HG03060 (cell line): ENCODE results near the gene TMEM54.

Experiments used
- ATAC-seq: cut with Tn5 transposase; IDR thresholded peaks from one replicate; pipeline ENCODE4 v1.9.1; 2021; ENCODE audit warnings: low read depth, moderate number of reproducible peaks; ENCODE audit not compliant: unreplicated experiment

TMEM54 gene

GRCh38 chr1:32895325-32896215, 5.6 kb downstream of the TMEM54 start:
- no peak for ATAC-seq

- no peak for ATAC-seq
Observed at GRCh38 chr1:32894681-32895080, 6.5 kb downstream of the TMEM54 start.

DNA sequence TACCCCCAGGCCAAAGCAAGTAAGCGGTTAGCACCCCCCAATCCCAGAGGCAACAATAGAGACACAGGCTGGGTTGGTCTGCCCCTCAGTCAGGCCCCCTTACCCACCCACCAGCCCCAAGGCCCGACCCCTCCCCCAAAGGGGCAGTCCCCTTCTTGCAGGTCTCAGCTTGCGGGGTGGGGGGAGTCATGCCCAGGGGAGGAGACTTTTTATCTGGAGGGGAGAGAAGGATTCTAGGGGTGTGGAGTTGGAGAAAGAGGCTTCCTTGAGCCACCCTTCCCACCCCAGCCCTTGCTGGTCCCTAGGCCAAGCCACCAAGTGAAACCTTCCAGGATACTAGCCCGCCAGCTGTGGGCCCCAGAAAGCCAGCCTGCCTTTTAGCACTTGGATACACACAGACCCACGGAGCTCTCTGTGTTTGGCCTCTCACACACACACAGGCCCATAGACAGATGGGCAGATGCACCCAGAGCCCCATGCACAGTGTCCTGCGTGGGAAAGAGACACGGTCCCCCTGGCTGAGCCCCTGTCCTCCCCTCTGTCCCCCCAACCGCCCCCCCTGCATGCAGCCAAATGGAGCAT, 7.1 kb downstream of the TMEM54 start:
- no peak for ATAC-seq

- ATAC-seq = no peak
Observed at GRCh38 chr1:32893198-32894018, 7.8 kb downstream of the TMEM54 start.

GRCh38 chr1:32892368-32893197, 8.6 kb downstream of the TMEM54 start:
- ATAC-seq = no peak

- ATAC-seq = no peak
Observed at GRCh38 chr1:32891630-32892029, 9.6 kb downstream of the TMEM54 start.

GRCh38 chr1:32891241-32891570, 10.0 kb downstream of the TMEM54 start:
- ATAC-seq = no peak

- ATAC-seq = no peak
Observed at GRCh38 chr1:32890516-32891240, 10.5 kb downstream of the TMEM54 start.

DNA sequence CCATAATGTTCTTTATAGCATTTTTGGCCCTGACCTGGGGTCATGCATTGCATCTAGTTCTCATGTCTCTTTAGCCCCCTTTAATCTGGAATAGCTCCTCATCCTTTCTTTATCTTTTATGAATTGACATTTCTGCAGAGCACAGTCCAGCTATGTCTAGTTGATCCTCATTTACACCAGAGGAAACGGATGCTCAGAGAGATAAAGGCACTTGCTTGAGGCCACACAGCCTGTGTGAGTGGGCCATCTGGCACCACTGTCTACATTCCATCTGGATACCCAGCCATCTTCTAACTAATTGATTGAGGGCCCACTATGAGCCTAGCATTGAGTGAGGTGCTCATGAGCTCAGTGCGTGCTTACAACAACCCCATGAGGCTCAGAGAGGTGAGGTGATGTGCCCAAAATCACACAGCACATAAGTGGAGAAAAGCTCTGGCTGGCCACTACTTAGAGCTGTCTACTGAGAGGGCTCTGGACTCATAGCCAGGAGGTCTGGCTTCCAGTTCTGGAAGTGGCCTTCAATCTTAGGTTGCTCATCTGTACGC, 11.4 kb downstream of the TMEM54 start:
- no peak for ATAC-seq

DNA sequence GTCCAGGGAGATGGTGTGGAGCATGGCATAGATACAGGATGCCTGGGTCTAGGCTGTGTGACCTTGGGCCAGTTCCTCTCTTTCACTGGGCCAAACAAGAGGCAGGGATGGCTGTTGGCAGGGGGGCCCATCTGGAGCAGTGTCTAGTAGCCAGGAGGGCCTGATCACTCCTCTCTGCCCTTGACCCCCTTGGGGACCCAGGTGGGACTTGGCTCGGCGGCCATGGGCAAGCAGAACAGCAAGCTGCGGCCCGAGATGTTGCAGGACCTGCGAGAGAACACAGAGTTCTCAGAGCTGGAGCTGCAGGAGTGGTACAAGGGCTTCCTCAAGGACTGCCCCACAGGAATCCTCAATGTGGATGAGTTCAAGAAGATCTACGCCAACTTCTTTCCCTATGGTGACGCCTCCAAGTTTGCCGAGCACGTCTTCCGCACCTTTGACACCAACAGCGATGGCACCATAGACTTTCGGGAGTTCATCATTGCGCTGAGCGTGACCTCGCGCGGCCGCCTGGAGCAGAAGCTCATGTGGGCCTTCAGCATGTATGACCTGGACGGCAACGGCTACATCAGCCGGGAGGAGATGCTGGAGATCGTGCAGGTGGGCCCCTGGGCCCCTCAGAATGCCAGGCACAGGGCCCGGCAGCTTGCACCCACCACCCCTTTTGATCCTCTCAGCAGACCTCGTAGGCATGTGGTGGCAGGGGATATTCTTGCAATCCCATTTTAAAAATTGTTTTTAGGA, 12.3 kb downstream of the TMEM54 start:
- ATAC-seq = no peak

DNA sequence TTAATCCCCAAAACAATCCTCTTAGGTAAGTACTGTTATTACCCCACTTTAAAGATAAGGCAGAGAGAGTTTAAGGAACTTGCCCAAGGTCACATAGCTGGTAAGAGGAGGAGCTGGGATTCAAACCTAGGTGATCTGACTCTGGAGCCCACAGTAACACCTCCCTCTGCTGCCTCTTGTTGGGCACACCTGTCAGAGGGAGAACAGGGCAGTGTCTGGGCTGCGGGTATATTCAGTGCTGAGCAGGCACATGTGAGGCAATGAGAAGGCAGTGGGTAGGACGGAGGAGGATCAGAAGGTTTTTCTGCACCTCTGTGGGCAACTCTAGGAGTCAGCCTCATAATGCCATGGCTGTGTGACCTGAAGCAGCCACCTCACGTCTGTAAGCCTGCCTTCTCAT, 13.1 kb downstream of the TMEM54 start:
- no peak for ATAC-seq

DNA sequence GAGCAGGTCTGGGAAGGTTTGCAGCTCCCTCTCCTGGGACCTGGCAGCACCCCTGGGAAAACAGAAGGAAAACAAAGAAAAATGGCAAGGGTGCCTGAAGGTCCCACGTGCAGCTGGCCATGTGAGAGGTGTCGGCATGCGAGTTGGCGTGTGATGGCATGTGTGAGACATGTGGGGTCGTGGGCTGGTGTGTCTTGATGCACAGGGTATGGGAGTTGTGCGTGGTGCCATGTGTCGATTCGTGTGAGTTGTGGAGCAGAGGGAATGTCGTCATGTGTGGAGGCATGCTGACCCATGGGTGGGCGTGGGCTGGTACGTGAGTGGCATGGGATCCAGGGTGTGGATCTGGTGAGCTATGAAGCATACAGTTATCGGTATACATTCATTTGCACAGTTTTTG, 13.6 kb downstream of the TMEM54 start:
- no peak for ATAC-seq

- ATAC-seq = no peak
Observed at GRCh38 chr1:32886828-32887414, 14.3 kb downstream of the TMEM54 start.

DNA sequence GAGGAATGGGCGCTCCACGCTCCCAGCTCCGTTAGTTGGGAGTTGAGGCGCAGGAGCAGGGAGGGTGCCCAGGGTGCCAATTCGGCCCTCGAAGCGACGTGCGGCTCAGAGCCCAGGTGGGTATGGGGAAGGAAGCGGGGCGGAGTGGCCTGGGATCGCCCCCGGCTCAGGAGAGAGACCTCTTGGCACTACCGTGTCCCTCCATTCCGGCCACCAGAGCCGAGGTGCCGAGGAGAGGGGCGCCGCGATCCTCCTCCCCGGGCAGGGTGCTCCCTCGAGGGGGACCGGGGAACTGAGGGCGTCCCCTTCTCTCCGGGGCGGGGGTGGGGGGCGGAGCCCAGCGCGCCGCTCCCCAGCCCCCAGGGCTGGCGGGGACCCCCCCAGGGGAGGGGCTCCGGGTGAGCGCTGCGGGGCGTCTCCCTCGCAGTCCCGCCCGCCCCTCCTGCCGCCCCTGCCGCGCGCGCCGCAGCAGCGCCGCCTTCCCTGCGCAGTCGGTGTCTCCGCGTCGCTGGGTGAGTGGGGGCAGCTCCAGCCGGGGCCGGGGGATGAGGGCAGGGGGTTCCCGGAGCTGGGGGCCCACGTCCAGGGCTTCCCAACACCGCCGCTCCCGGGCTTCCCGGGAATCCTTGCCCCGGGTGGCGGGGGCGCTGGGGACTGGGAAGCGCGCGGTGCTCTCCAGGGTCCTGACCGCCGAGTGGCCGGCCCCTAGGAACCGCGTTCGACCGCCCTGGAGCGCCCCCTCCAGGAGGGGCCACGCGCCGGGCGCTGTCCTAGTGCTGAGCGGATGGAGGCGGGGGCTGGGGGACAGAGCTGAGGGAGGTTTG, 15.0 kb downstream of the TMEM54 start, which contains the start of gene HPCA:
TSS of gene HPCA (plus strand) at position 488 of the 824 bp plus-strand sequence. CDS start 2,408 bp downstream, outside the sequence.
- no peak for ATAC-seq

DNA sequence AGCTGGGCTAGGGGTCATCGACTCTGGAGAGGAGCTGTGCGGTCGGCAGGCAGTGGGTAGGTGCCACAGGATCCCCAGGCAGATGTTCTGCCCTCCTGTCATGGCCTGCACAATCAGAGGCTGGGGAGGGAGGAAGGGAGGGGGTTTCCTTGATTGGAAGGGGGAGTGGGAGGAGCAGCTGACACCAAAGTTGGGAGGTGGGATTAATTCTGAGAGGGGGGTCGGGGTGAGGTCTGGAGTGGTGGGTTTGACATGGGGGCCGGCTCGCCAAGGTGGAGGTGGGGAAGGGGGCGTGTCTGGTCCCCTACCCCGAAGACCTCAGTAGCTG, 15.5 kb downstream of the TMEM54 start:
- ATAC-seq = no peak

GRCh38 chr1:32884726-32885125, 16.5 kb downstream of the TMEM54 start:
- ATAC-seq = no peak

DNA sequence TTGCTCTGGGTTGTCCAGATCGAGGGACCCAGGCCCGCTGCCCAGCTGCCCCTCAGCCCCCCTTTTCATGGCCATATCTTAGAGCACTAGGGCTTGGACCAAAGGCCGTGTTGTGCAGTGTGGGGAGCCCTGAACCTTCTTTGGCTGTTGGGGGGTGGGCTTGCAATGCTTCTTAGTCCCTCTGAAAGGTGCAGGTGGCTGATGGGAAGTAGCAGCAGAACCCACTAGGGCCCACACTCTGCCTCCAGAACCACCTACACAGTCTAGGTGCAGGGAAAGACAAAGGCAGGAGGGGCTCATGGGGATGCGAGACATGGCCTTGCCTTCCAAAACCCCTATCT, 17.2 kb downstream of the TMEM54 start:
- ATAC-seq = no peak
